Stimulated activated CD4-positive, alpha-beta T cell treated with anti-CD3 and anti-CD28 coated beads, Interleukin-1b, Interleukin-23, amount 100 ng/mL, for 48 hours (primary cell): ENCODE data around the gene PALS1.
"Not testable (repeated sequence)": the region's sequence is repeated elsewhere in the genome, so short reads cannot be mapped to it uniquely, and the experiment has no call there.

Experiments used
- DNase-seq: peaks from one replicate; pipeline ENCODE4 v3.0.0-alpha.2; 2020

PALS1 gene

DNA sequence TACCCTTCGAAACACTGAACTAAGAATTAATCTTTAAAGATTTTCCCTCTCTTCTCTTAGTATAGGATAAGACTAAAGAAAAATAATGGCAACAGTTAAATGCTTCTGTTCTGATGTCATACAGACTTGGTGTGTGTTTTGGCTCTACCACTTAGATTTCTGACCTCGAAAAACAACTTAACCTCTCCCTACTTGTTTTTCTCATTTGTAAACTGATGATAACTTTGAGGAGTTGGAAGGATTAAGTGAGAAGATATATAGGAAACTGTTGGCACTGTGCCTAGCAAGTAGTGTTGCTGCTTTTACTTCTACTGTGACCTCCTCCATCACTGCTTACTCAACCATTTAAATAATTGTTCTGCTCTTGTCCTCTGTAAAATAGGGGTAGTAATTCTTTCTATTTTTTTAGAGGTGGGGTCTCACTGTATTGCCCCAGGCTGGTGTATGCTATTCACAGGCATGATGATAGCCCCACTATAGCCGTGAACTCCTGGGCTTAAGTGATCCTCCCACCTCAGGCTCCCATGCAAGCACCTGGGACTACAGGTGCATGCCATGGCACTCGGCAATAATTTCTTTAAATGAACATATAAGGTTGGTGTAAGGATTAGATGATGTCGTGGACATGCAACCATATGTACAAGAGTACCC is 22.4 kb downstream of the PALS1 start:
- DNase-seq: no peak

DNA sequence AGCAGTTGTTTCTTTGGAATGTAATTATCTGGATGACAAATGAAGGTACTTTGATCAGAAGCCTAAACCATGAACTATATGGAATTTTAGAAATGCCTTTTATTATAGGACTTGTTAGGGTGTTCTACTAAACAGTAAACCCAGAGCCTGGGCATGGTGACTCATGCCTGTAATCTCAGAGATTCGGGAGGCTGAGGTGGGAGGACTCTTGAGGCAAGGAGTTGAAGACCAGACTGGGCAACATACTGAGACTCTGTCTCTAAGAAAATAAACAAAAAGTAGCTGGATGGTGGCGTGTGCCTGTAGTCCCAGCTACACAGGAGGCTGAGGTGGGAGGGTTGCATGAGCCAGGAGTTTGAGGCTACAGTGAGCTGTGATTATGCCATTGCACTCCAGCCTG is 23.9 kb downstream of the PALS1 start:
- no peak for DNase-seq

DNA sequence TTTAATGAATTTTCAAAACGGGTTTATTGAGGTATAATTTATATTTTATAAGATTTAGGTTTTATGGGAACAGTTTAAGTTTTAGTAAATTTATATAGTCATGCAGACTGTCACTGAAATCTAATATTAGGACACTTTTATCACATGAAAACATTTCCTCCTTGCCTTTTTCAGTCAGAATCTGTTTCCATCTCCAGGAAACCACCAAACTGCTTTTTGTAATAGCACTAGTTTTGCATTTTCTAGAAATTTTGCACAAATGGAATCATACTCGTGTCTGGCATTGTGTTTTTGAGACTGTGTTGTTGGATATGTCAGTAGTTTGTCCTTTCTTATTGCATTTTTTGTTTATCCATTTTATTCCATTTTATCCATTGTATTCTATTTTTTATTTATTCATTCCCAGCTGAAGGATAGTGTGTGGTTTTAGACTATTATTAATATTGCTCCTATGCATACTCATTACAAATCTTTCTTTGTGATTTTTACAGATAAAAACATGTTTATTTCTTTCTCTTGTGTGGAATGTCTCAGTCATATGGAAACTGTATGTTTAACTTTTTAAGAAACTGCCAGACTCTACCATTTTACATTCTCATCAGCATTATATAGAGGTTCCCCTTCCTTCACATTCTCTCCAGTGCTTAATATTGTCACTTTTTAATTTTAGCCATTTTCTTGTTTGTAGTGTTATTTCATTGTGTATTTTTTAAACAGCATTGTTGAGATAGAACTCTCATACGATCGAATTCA is 26.5 kb downstream of the PALS1 start:
- DNase-seq: no peak

DNA sequence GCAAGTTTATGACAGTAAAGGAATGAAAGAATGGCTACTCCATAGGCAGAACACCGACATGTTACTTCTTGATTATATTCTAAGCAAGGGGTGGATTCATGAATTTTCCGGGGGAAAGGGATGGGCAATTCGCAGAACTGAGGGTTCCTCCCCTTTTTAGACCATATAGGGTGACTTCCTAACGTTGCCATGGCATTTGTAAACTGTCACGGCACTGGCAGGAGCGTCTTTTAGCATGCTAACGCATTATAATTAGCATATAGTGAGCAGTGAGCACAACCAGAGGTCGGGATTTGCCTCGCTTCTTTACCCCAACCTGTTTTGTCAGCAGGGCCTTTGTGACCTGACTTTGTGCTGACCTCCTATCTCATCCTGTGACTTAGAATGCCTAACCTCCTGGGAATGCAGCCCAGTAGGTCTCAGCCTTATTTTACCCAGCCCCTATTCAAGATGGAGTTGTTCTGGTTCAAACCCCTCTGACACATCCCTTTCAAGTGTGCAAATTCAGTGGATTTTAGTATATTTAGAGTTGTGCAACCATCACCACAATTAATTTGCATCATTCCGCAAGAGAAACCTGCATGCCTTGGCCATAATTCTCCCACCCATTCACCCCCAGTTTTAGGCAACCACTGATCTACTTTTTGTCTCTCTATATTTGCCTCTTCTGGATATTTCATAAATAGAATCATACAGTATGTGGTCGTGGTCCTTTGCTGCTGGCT is 27.4 kb downstream of the PALS1 start:
- no peak for DNase-seq

DNA sequence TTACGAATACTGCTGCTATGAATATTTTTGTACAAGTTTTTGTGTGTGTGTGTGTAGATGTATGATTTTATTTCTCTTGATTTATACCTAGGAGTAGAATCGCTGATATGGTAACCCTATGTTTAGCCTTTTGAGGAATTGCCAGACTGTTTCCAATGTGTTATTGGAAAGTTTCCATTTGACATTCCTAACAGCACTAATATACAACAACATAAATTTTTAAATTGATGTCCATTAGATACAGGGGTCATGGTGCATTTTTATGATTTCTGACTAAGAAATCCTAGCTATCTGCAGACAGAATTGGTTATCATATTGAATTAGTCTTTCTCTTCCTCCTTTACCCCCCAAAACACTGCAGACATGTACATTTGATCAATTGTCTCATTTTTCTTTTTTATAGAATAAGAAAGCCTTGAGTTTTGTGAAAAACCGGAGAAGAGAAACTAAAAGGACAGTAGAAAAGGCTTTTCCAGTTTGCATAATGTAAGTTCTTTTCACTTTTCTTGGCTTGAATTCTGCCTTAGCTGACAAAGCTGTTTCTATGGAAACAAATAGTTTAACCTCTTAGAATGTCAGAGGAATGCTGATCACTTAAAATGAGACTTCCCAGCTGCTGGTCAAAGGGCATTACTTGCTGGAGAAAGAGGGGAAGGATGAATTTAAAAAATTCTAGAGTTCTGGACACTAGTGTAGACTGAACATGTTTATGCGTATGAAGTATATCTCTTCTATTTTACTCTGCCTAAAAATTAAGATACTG is 28.2 kb downstream of the PALS1 start:
- DNase-seq: no peak

DNA sequence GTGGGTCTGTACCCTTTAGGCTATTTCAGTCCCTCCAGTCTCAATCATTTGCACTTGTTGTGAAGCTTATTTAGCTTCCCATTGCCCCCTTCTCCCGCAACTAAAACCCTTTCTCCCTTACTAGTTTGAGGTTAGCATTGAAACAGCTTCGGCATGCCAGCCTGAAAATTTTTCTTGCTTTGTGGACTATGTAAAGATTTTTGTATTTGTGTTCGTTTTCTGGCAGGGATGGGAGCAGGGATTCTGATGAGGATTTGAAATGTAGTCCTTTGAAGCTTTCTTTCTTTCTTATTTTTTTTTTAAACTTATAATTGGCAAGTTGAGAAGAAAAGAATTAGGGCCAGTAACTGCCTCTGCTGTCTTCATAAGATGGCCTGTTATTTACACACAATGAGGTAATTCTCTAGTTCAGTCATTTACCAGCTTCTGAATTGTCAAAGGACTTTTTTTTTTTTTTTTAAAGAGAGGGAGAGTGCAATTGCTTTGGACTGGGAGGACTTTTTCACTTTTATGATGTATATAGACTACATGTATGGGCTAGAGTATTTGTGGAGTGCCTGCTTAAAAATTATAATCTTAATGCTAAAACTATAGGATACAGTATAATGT is 29.0 kb downstream of the PALS1 start:
- DNase-seq: no peak

DNA sequence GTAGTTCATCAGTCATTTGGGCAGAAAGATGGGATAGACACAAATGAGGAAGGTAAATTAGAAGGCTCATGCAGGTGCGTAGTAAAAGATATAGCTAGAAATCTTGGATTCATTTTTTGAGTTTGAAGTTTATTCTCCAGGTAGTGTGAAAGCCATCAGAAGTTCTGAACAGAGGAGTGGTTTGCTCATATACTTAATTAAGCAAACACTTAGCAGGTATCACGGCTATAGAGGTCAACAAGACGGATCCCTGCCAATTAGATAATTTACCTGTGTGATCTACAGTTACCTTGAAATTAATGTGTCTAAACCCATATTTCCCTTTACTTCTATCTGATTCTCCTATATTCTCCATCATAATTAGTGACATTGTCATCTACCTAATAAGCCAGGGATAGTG is 29.7 kb downstream of the PALS1 start:
- no peak for DNase-seq

DNA sequence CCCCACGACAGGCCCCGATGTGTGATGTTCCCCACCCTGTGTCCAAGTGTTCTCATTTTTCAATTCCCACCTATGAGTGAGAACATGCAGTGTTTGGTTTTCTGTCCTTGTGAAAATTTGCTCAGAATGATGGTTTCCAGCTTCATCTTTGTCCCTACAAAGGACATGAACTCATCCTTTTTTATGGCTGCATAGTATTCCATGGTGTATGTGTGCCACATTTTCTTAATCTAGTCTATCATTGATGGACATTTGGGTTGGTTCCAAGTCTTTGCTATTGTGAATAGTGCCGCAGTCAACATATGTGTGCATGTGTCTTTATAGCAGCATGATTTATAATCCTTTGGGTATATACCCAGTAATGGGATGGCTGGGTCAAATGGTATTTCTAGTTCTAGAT is 32.0 kb downstream of the PALS1 start:
- not testable (repeated sequence) for DNase-seq

DNA sequence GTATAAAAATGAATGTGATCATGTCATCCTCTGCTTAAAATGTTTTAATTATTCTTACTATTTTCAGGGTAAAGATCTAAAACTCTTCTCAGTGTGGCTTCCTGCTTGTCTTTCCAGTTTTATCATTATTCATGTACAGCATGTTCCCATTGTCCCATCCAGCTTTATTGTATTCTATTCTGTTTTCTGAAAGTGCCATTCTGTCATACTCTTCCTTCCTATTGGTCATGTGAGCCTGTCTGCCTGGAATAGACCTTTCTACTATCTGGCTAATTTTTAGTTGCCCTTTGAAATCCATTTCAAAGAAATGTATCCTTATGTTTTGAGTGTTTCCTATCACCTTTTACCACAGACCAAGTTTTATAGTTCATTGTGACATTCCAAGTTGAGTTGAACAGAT is 34.9 kb downstream of the PALS1 start:
- DNase-seq: no peak

DNA sequence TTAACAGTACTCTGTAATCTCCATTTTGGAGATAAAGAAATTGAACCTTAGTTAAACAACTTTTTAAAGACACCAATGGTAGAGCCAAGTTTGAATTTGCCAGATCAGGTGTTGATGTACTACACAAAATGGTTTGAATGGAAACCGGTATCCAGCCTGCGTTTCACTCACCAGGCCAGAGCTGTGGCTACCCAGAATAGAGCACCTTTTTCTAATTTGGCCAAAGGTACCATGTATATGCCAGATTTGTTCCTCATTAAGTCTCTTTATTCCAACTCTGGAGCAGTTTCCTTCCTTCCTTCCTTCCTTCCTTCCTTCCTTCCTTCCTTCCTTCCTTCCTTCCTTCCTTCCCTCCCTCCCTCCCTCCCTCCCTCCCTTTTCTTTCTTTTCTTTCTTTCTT is 39.3 kb downstream of the PALS1 start:
- no peak for DNase-seq

DNA sequence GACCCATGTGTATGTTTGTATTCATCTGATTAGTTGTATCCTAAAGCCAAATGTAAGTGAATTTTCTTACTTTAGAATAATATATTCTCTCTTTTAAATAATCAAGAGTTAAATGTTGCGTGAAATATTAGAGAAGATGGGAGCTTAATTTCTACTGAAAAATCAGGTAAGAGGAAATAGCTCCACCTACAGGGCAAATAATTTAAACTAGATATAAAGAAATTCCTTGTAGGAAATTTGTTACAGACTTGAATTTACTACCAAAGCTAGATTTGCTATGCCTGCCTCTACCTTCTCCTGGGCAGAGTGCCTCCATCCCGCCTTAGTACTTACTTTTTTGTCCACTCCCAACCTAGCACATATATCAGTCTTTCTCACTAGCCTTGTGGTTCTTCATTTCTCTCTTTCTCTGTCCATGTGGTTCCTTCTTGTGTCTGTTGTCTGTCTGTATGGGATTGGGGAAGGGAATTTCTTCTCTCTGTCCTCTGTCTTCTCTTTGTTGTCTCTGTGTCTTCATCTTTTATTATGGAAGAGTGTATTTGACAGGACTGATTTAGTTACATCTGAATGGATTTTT is 44.7 kb downstream of the PALS1 start:
- no peak for DNase-seq
